GM10266 (cell line): ENCODE results near the gene PRR23B.

Experiments used
- DNase-seq: peaks from one replicate; pipeline ENCODE4 v3.0.0; 2012; ENCODE audit errors: extremely low spot score
- CTCF ChIP-seq: IDR thresholded peaks from 2 replicates; pipeline ENCODE4 v1.5.1; 2012; ENCODE audit warnings: mild to moderate bottlenecking, low read depth; ENCODE audit not compliant: control insufficient read depth, insufficient read depth; ENCODE audit errors: missing control alignments

The PRR23B gene

DNA sequence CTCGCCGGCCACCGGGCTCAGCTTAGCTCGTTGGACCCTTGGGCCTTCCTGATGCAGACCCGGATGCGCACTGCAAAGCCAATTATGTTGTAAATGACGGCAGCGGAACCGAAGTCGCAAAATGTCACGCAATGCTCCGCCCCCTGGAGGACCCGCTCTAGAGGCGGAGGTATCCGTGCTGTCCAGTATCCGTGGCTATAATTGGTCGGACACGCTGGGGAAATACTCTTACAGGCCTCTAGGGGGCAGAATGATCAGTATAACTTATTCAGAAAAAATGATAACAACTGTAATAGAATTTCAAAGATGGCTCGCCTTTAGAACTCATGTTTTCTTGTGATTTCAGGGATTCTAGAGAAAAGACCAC is at the start of gene PRR23B:
Gene PRR23B (minus strand): TSS at position 59 of the 367 bp plus-strand sequence. CDS start 265 bp downstream, outside the sequence.
- no peak for TF ChIP-seq CTCF
- no peak for DNase-seq

GRCh38 chr3:139062918-139063317 is 42.2 kb upstream of the PRR23B start:
- no peak for TF ChIP-seq CTCF
- DNase-seq: no peak

- no peak for DNase-seq
- TF ChIP-seq CTCF: no peak
Measured at GRCh38 chr3:139052802-139053600, 32.3 kb upstream of the PRR23B start.

DNA sequence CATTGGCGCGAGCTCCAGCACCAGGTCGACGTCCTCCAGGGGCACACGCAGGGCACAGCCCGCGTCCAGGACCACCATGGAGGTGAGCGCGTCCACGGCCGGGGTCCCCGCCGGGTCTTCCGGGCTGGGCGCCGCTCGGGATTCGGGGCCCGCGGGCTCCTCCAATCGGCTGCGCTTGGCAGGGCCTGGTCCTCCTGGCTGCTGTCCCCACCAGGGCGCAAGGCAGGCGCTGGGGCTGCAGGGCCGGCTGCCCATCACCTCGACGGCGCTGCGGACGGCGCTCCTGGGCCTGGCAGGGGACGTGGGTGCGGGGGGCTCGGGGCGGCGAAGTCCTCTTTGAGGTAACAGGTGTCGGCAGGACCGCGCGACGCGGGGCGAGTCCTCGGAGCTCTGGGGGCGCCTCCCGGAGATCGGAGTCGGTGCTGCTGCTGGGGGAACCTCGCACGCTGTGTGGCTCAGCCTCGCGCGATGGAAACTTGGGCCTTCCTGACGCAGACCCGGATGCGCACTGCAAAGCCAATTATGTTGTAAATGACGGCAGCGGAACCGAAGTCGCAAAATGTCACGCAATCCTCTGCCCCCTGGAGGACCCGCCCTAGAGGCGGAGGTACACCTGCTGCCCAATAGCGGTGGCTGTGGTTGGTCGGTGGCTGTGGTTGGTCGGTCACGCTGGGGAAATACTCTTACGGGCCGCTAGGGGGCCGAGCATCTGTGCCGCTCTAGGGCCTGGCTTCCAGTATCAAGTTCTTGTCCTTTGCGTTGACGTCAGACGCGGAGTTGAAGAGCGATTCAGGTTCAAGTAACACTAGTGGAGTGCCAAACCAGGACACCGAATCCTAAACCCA is 23.9 kb upstream of the PRR23B start, which contains the start of gene PRR23C:
Gene PRR23C (minus strand): TSS at position 527 of the 845 bp plus-strand sequence. CDS start 272 bp downstream, at position 255.
- TF ChIP-seq CTCF: no peak
- DNase-seq: no peak

GRCh38 chr3:139043554-139044365 is 23.0 kb upstream of the PRR23B start:
- TF ChIP-seq CTCF: no peak
- no peak for DNase-seq

- no peak for DNase-seq
- no peak for TF ChIP-seq CTCF
Measured at GRCh38 chr3:139037478-139037877, 16.8 kb upstream of the PRR23B start.
